Stimulated activated CD4-positive, alpha-beta T cell treated with anti-CD3 and anti-CD28 coated beads, Interleukin-4, amount 100 ng/mL, for 24 hours (primary cell): ENCODE data around the gene MEF2C.

Experiments used
- DNase-seq: peaks from one replicate; pipeline ENCODE4 v3.0.0-alpha.2; 2020

MEF2C gene

GRCh38 chr5:88707216-88707965 is 175.6 kb downstream of the MEF2C start:
- DNase-seq = no peak

GRCh38 chr5:88702332-88702731 is 180.7 kb downstream of the MEF2C start:
- DNase-seq = no peak

- no peak for DNase-seq
Measured at GRCh38 chr5:88700121-88700520, 182.9 kb downstream of the MEF2C start.

GRCh38 chr5:88698290-88698689 is 184.7 kb downstream of the MEF2C start:
- DNase-seq = no peak

GRCh38 chr5:88696466-88696865 is 186.5 kb downstream of the MEF2C start:
- no peak for DNase-seq

- no peak for DNase-seq
Measured at GRCh38 chr5:88695931-88696330, 187.1 kb downstream of the MEF2C start.

- no peak for DNase-seq
Measured at GRCh38 chr5:88695232-88695631, 187.8 kb downstream of the MEF2C start.

- DNase-seq = no peak
Measured at GRCh38 chr5:88694023-88694679, 188.8 kb downstream of the MEF2C start.

GRCh38 chr5:88693071-88693932 is 189.7 kb downstream of the MEF2C start:
- no peak for DNase-seq

- no peak for DNase-seq
Measured at GRCh38 chr5:88691945-88692868, 190.8 kb downstream of the MEF2C start.

GRCh38 chr5:88691230-88691582 is 191.8 kb downstream of the MEF2C start:
- no peak for DNase-seq

- peak; percentile 64 for DNase-seq
Measured at GRCh38 chr5:88690409-88691229, 192.4 kb downstream of the MEF2C start.

GRCh38 chr5:88689668-88690408 is 193.1 kb downstream of the MEF2C start:
- no peak for DNase-seq

GRCh38 chr5:88688984-88689667 is 193.9 kb downstream of the MEF2C start:
- DNase-seq = no peak

GRCh38 chr5:88688156-88688983 is 194.6 kb downstream of the MEF2C start:
- no peak for DNase-seq

GRCh38 chr5:88687373-88687911 is 195.5 kb downstream of the MEF2C start:
- DNase-seq = no peak

GRCh38 chr5:88686726-88687125 is 196.3 kb downstream of the MEF2C start:
- no peak for DNase-seq

- DNase-seq = no peak
Measured at GRCh38 chr5:88685591-88686541, 197.1 kb downstream of the MEF2C start.
